NT2/D1 (cell line): ENCODE data around the gene PCSK4.

Experiments used
- DNase-seq: peaks from one replicate; pipeline ENCODE4 v3.0.0-alpha.2; 2011; ENCODE audit warnings: low read depth, low spot score
- H3K27me3 ChIP-seq: 2 replicates; pipeline ENCODE4 v1.6.0; 2011; ENCODE audit warnings: mild to moderate bottlenecking; ENCODE audit not compliant: insufficient read length, insufficient read depth
- H3K36me3 ChIP-seq: 2 replicates; pipeline ENCODE4 v1.6.1; 2011; ENCODE audit warnings: mild to moderate bottlenecking, low read length, mixed read lengths; ENCODE audit not compliant: insufficient read depth, insufficient read length
- H3K4me1 ChIP-seq: 2 replicates; pipeline ENCODE4 v1.5.1; 2011; ENCODE audit not compliant: insufficient read depth, insufficient read length
- H3K4me3 ChIP-seq: 2 replicates; pipeline ENCODE4 v1.5.1; 2011; ENCODE audit warnings: low read depth; ENCODE audit not compliant: insufficient read length
- H3K9ac ChIP-seq: 2 replicates; pipeline ENCODE4 v1.6.0; 2011; ENCODE audit warnings: low read depth; ENCODE audit not compliant: insufficient read length
- H3K9me3 ChIP-seq: 2 replicates; pipeline ENCODE4 v1.5.1; 2011; ENCODE audit warnings: mild to moderate bottlenecking, low read length; ENCODE audit not compliant: insufficient read depth
- SUZ12 ChIP-seq: IDR thresholded peaks from 2 replicates; pipeline ENCODE4 v1.6.1; 2011; ENCODE audit not compliant: insufficient read length, insufficient read depth; ENCODE audit errors: extremely low read depth
- YY1 ChIP-seq: IDR thresholded peaks from 2 replicates; pipeline ENCODE4 v1.6.1; 2011; ENCODE audit not compliant: insufficient read length, insufficient read depth
- ZNF274 ChIP-seq: IDR thresholded peaks from 2 replicates; pipeline ENCODE4 v1.6.1; 2011; ENCODE audit warnings: mild to moderate bottlenecking, low read depth, low read length

PCSK4 gene

GRCh38 chr19:1432507-1432887 lies 57.7 kb downstream of the PCSK4 start:
- Histone ChIP-seq H3K4me3 (no peak overlapping the region), H3K9ac (no peak overlapping the region), H3K36me3 (peaks cover 73% of the 10 kb centered on the region), H3K4me1 (peaks cover 21% of the 10 kb centered on the region), H3K9me3 (no peaks in the 10 kb centered on the region), H3K27me3 (no peaks in the 10 kb centered on the region)
- TF ChIP-seq YY1: no peak
- no peak for TF ChIP-seq SUZ12
- TF ChIP-seq ZNF274: no peak
- DNase-seq: no peak

DNA sequence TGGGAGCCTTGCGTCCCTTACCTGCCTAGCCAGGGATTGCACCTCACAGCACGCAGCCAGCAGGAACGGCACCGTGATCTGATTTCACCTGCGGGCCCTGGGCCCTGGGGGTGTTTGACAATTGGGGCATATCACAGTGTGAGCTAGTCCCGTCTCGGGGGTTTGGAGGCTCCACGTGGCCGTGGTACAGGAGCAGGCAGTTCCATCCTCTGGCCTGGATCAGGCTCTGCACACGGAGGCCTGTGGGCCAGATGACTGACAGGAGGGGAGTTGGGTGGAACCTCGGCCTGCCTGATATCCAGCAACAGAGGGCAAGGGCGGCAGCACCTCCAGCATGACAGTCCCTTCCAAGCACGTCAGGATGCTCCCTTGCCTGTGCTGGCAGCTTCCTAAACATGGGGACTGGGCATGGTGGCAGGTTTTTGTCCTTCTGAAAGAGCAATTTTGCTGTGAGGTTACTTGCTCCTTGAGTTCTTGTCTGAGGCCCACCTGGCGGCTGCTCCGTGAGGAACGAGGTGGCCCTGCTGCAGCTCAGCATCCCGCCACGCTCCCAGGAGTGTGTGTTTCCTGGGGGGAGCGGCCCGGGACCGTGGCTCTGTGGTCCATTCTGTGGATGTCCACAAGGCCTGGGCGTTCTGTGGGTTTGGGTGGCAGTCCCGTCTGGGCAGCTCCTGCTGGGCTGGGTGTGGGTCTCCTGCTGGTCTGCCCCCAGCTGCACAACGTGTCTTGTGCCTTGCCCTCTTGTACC lies 58.2 kb downstream of the PCSK4 start:
- Histone ChIP-seq H3K36me3 (peaks cover 78% of the 10 kb centered on the region), H3K4me3 (no peak overlapping the region), H3K4me1 (peaks cover 21% of the 10 kb centered on the region), H3K9ac (peak overlapping the region; percentile 21), H3K27me3 (no peaks in the 10 kb centered on the region), H3K9me3 (no peaks in the 10 kb centered on the region)
- TF ChIP-seq SUZ12 (no peak), YY1 (no peak), ZNF274 (no peak)
- DNase-seq: no peak
